Fibroblast of peridontal ligament (primary cell): ENCODE data around the gene STX12.
"Not testable (repeated sequence)": the region's sequence is repeated elsewhere in the genome, so short reads cannot be mapped to it uniquely, and the experiment has no call there.

Experiments used
- DNase-seq: peaks from one replicate; pipeline ENCODE4 v3.0.0-alpha.2; 2010; ENCODE audit errors: extremely low read depth

The STX12 gene

GRCh38 chr1:27775336-27775735 lies 2.3 kb downstream of the STX12 start:
- DNase-seq: not testable (repeated sequence)

- DNase-seq: not testable (repeated sequence)
Measured at GRCh38 chr1:27776276-27776675, 3.3 kb downstream of the STX12 start.

GRCh38 chr1:27778056-27778455 lies 5.0 kb downstream of the STX12 start:
- no peak for DNase-seq

- no peak for DNase-seq
Measured at GRCh38 chr1:27779122-27779521, 6.1 kb downstream of the STX12 start.

GRCh38 chr1:27782950-27783349 lies 9.9 kb downstream of the STX12 start:
- no peak for DNase-seq

GRCh38 chr1:27784700-27785099 lies 11.7 kb downstream of the STX12 start:
- no peak for DNase-seq

GRCh38 chr1:27785781-27786455 lies 12.9 kb downstream of the STX12 start:
- DNase-seq: no peak

GRCh38 chr1:27787895-27788294 lies 14.9 kb downstream of the STX12 start:
- DNase-seq: peak; percentile 71

- no peak for DNase-seq
Measured at GRCh38 chr1:27789540-27790041, 16.6 kb downstream of the STX12 start.

GRCh38 chr1:27790270-27790669 lies 17.3 kb downstream of the STX12 start:
- not testable (repeated sequence) for DNase-seq

GRCh38 chr1:27795601-27796000 lies 22.6 kb downstream of the STX12 start:
- peak; percentile 24 for DNase-seq

- DNase-seq: no peak
Measured at GRCh38 chr1:27804791-27805190, 31.8 kb downstream of the STX12 start.

GRCh38 chr1:27806758-27807157 lies 33.7 kb downstream of the STX12 start:
- no peak for DNase-seq

GRCh38 chr1:27807385-27807784 lies 34.4 kb downstream of the STX12 start:
- no peak for DNase-seq

GRCh38 chr1:27808131-27808530 lies 35.1 kb downstream of the STX12 start:
- DNase-seq: not testable (repeated sequence)

- DNase-seq: no peak
Measured at GRCh38 chr1:27809883-27810282, 36.9 kb downstream of the STX12 start.

- no peak for DNase-seq
Measured at GRCh38 chr1:27811741-27812500, 38.9 kb downstream of the STX12 start.

- DNase-seq: peak; percentile 90
Measured at GRCh38 chr1:27816921-27817630, 44.1 kb downstream of the STX12 start.

- DNase-seq: peak; percentile 7
Measured at GRCh38 chr1:27821761-27822315, 48.8 kb downstream of the STX12 start.

- DNase-seq: no peak
Measured at GRCh38 chr1:27823784-27824183, 50.8 kb downstream of the STX12 start.

- DNase-seq: no peak
Measured at GRCh38 chr1:27824411-27824810, 51.4 kb downstream of the STX12 start.

GRCh38 chr1:27829339-27829960 lies 56.4 kb downstream of the STX12 start:
- not testable (repeated sequence) for DNase-seq
